Gastroesophageal sphincter (tissue), 3 donors: ENCODE results near the gene NOX5.

Source experiments
- CTCF ChIP-seq, 4 experiments: fragments of 200-600 bp in 2 of 4; fragments of 450-650 bp in 2 of 4; sonication (generic) in 1 of 4; IDR thresholded peaks; one replicate each; pipeline ENCODE4 v1.5.1; 2017 to 2019; ENCODE audit warnings: antibody characterized with exemption in 4 of 4, mild to moderate bottlenecking in 2 of 4, moderate library complexity in 2 of 4
- EP300 ChIP-seq: sonication (generic); formaldehyde crosslinking; IDR thresholded peaks from one replicate; pipeline ENCODE4 v1.6.1; 2017; ENCODE audit warnings: antibody characterized with exemption, mild to moderate bottlenecking
- POLR2A ChIP-seq, 2 donors: fragments of 450-650 bp; IDR thresholded peaks; one replicate each; pipeline ENCODE4 v1.6.1; 2017; ENCODE audit warnings: antibody characterized with exemption in 2 of 2, mild to moderate bottlenecking in 2 of 2, moderate library complexity in 1 of 2
- POLR2AphosphoS5 ChIP-seq: sonication (generic); formaldehyde crosslinking; IDR thresholded peaks from one replicate; pipeline ENCODE4 v1.6.1; 2017; ENCODE audit warnings: antibody characterized with exemption

GRCh38 chr15:68985361-68985891 is 29.1 kb upstream of the NOX5 start:
- TF ChIP-seq CTCF (IDR thresholded peaks at IDR 0.05) (no peak), POLR2AphosphoS5 (no peak), EP300 (no peak), POLR2A (IDR thresholded peaks at IDR 0.05) (no peak)
